ENCODE data around the gene USP3.

Gene USP3

DNA sequence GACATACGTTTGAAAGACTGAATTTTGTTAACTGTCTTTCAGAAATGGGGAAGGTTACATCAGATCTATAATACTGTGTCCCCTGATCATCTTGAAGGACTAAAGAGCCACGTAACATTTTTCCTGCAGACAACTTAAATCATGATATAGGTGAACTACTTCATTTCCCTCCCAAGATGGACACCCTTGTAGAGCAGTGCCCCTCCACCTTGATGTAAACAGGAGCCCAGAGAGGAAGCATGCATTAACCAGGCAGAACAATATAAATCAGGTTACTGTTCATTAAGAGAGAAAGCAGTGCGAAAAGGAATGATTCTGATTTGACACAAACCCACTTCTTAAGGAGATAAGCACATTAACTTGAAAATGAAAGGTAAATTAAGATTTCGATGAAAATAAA, 36.1 kb downstream of the USP3 start:
- TF ChIP-seq CTCF (IDR thresholded peaks at IDR 0.05; ENCODE audit: control extremely low read depth, extremely low read depth, low read depth, missing control alignments): no peak
- CTCF ChIA-PET: interaction anchor here (0.7 to 3.7 kb wide), 4 partner anchors 16 to 73 kb away, joined by 3 to 18 read pairs (median 5); no protein-coding TSS in a partner anchor
- POLR2A ChIA-PET: interaction anchor here (0.7 kb wide), 1 partner anchor 34 kb away, joined by 3 read pairs; no protein-coding TSS in a partner anchor
- DNase-seq (ENCODE audit: extremely low spot score): no peak

- POLR2A ChIA-PET: no interaction called here
- no peak for TF ChIP-seq CTCF (IDR thresholded peaks at IDR 0.05; ENCODE audit: control extremely low read depth, extremely low read depth, low read depth, missing control alignments)
- DNase-seq (ENCODE audit: extremely low spot score): no peak
- CTCF ChIA-PET: interaction anchor here (0.8 to 3.5 kb wide), 13 partner anchors 8 to 523 kb away, joined by 3 to 11 read pairs (median 5); no protein-coding TSS in a partner anchor
These were observed 40.0 kb downstream of the USP3 start for GRCh38 chr15:63544258-63545026.

DNA sequence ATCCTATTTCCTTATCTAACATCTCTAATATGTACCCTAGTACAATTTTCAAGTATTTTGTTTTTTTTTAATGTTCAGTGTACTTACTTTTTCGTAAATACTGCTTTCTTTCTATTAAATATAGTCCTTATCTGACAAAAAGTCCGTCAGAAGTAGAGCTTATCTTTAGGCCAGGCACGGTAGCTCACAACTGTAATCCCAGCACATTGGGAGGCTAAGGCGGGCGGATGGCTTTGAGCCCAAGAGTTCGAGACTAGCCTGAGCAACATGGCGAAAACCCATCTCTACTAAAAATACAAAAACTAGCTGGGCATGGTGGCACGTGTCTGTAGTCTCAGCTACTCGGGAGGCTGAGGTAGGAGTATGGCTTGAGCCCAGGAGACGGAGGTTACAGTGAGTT, 41.1 kb downstream of the USP3 start:
- TF ChIP-seq CTCF (IDR thresholded peaks at IDR 0.05; ENCODE audit: control extremely low read depth, extremely low read depth, low read depth, missing control alignments): no peak
- CTCF ChIA-PET: interaction anchor here (0.8 to 3.5 kb wide), 16 partner anchors 8 to 522 kb away, joined by 3 to 11 read pairs (median 5); no protein-coding TSS in a partner anchor
- DNase-seq (ENCODE audit: extremely low spot score): no peak
- POLR2A ChIA-PET: no interaction called here

DNA sequence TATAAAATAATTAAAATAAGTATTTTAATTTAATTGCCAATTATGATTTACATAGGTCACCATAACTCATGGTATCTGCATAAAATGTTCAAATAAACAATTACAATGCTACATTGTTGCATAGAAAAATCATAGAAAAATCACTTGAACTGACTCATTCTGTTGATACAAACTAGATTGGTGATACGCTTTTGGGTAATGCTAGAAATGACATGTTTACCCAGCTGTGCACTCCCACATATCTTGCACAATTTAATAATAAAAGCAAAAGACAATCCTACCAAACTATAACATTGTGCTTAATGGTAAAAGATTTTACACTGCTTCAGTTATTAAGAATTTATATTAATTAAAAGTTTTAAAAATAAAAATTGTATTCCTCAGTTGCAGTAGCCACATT, 47.0 kb downstream of the USP3 start:
- POLR2A ChIA-PET: no interaction called here
- TF ChIP-seq CTCF (IDR thresholded peaks at IDR 0.05; ENCODE audit: control extremely low read depth, extremely low read depth, low read depth, missing control alignments): no peak
- DNase-seq (ENCODE audit: extremely low spot score): no peak
- CTCF ChIA-PET: interaction anchor here (1.5 kb wide), 2 partner anchors 8 to 10 kb away, joined by 3 to 4 read pairs; no protein-coding TSS in a partner anchor

GRCh38 chr15:63553388-63553791, 49.0 kb downstream of the USP3 start:
- ChIA-PET POLR2A (no interaction called here), CTCF (interaction anchor here (0.8 to 2.0 kb wide), 12 partner anchors 8 to 89 kb away, joined by 3 to 10 read pairs (median 4); no protein-coding TSS in a partner anchor)
- DNase-seq (ENCODE audit: extremely low spot score): no peak
- no peak for TF ChIP-seq CTCF (IDR thresholded peaks at IDR 0.05; ENCODE audit: control extremely low read depth, extremely low read depth, low read depth, missing control alignments)

GRCh38 chr15:63554337-63554927, 50.0 kb downstream of the USP3 start:
- TF ChIP-seq CTCF (IDR thresholded peaks at IDR 0.05; ENCODE audit: control extremely low read depth, extremely low read depth, low read depth, missing control alignments): no peak
- CTCF ChIA-PET: interaction anchor here (0.8 to 2.0 kb wide), 6 partner anchors 9 to 67 kb away, joined by 3 to 10 read pairs (median 4); no protein-coding TSS in a partner anchor
- no peak for DNase-seq (ENCODE audit: extremely low spot score)
- POLR2A ChIA-PET: no interaction called here
